Vagina (tissue), 2 donors: ENCODE results near the gene OLFM1.

Experiments
- CTCF ChIP-seq, 3 experiments: fragments of 450-650 bp in 2 of 3; fragments of 200-600 bp in 1 of 3; sonication (generic) in 1 of 3; IDR thresholded peaks; one replicate each; pipeline ENCODE4 v1.5.1; 2017 to 2019; ENCODE audit warnings: antibody characterized with exemption in 3 of 3, mild to moderate bottlenecking in 2 of 3, moderate library complexity in 2 of 3
- POLR2AphosphoS5 ChIP-seq, 2 donors: sonication (generic); formaldehyde crosslinking; IDR thresholded peaks; one replicate each; pipeline ENCODE4 v1.9.0; 2017; ENCODE audit warnings: antibody characterized with exemption in 2 of 2, mild to moderate bottlenecking in 2 of 2, low read depth in 1 of 2; ENCODE audit not compliant: insufficient read depth in 1 of 2

GRCh38 chr9:135139366-135139959 is 52.0 kb downstream of the OLFM1 start:
- TF ChIP-seq CTCF (IDR thresholded peaks at IDR 0.05) (no peak), POLR2AphosphoS5 (IDR thresholded peaks at IDR 0.05; ENCODE audit: insufficient read depth in 1 of 2, low read depth in 1 of 2) (no peak)
